Measurements from ENCODE around the gene NKAIN4.

GRCh38 chr20:63294536-63294900, 40.3 kb upstream of the NKAIN4 start:
- TF ChIP-seq CTCF (IDR thresholded peaks at IDR 0.05) (no peak), POLR2AphosphoS5 (IDR thresholded peaks at IDR 0.05) (no peak), POLR2A (IDR thresholded peaks at IDR 0.05) (no peak)

Measured in breast epithelium (tissue), 3 donors.